ENCODE measurements around the gene KCP.

The KCP gene

GRCh38 chr7:128846781-128847444 is 63.6 kb downstream of the KCP start:
- DNase-seq (ENCODE audit: extremely low spot score): no peak
- no peak for TF ChIP-seq CTCF (IDR thresholded peaks at IDR 0.05; ENCODE audit: control extremely low read depth, extremely low read depth, low read depth, missing control alignments)
- POLR2A ChIA-PET: no interaction called here
- CTCF ChIA-PET: interaction anchor here (1.3 kb wide), 1 partner anchor 16 kb away, joined by 3 read pairs; the partner anchor contains the start of gene ATP6V1F

DNA sequence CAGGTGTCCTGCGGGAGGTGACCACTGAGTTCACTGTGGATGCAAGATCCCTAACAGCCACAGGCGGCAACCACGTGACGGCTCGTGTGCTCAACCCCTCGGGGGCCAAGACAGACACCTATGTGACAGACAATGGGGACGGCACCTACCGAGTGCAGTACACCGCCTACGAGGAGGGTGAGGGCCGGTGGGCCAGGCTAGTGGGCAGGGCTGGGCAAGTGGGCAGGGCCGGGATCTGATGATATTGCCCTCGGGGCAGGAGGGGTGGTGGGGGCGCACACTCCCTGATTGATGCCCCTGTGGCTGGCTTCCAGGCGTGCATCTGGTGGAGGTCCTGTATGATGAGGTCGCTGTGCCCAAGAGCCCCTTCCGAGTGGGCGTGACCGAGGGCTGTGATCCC is 64.5 kb downstream of the KCP start:
- ChIA-PET CTCF (no interaction called here), POLR2A (interaction anchor here (0.5 kb wide), 1 partner anchor 497 kb away, joined by 3 read pairs; no protein-coding TSS in a partner anchor)
- no peak for DNase-seq (ENCODE audit: extremely low spot score)
- no peak for TF ChIP-seq CTCF (IDR thresholded peaks at IDR 0.05; ENCODE audit: control extremely low read depth, extremely low read depth, low read depth, missing control alignments)

DNA sequence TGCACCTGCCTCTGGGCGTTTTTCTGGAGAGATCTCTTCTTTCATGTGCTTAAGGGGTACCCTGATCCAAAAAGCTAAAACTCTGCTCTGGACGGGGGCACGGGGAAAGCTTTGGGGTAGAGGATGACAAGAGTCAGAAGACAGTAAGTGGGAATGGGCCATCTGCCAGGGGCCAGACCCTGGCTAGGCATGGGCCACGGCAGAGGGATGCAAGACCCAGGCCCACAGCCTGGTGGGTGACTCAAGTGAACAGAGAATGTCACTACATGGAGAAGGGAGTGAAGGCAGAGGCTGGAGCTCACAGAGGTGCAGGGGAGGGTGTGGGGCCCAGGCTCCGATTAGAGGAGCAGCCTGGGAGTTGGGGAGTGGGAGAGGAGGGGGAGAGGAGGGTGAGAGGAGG is 65.0 kb downstream of the KCP start:
- CTCF ChIA-PET: no interaction called here

DNA sequence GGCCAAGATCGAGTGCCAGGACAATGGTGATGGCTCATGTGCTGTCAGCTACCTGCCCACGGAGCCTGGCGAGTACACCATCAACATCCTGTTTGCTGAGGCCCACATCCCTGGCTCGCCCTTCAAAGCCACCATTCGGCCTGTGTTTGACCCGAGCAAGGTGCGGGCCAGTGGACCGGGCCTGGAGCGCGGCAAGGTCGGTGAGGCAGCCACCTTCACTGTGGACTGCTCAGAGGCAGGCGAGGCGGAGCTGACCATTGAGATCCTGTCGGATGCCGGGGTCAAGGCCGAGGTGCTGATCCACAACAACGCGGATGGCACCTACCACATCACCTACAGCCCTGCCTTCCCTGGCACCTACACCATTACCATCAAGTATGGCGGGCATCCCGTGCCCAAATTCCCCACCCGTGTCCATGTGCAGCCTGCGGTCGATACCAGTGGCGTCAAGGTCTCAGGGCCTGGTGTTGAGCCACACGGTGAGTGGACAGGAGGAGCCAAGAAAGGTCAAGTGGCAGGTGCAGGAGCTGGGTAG is 65.7 kb downstream of the KCP start:
- POLR2A ChIA-PET: no interaction called here
- no peak for TF ChIP-seq CTCF (IDR thresholded peaks at IDR 0.05; ENCODE audit: control extremely low read depth, extremely low read depth, low read depth, missing control alignments)
- CTCF ChIA-PET: interaction anchor here (5.3 kb wide), 1 partner anchor 12 kb away, joined by 38 read pairs; no protein-coding TSS in a partner anchor
- DNase-seq (ENCODE audit: extremely low spot score): no peak

More for the DNA sequence above, 65.0 kb downstream of the KCP start:
- POLR2A ChIA-PET: interaction anchor here (0.5 kb wide), 1 partner anchor 497 kb away, joined by 3 read pairs; no protein-coding TSS in a partner anchor
- DNase-seq (ENCODE audit: extremely low spot score): no peak
- TF ChIP-seq CTCF (IDR thresholded peaks at IDR 0.05; ENCODE audit: control extremely low read depth, extremely low read depth, low read depth, missing control alignments): no peak

DNA sequence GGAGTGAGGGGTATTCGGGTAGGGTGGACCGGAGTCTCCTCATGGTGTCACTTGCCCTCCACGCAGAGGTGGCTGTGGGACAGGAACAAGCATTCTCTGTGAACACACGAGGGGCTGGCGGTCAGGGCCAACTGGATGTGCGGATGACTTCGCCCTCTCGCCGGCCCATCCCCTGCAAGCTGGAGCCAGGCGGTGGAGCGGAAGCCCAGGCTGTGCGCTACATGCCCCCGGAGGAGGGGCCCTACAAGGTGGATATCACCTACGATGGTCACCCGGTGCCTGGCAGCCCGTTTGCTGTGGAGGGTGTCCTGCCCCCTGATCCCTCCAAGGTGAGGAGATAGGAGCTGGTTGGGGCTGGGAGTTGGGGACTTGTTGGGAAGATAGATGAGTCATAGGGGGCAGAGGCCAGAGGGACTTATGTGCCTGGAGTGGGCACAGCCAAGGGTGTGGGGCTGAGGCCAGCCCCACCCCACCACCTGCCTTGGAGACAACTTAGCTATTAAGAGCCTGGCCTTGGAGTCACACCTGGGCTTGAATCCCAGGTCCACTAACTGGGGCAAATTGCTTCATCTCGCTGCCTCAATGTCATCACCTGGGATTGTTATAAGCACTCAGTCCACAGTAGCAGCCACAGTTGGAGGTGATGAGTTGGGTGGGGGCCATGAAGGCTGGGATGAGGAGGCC is 66.4 kb downstream of the KCP start:
- DNase-seq (ENCODE audit: extremely low spot score): no peak
- ChIA-PET POLR2A (no interaction called here), CTCF (interaction anchor here (1.1 to 5.3 kb wide), 3 partner anchors 12 to 87 kb away, joined by 4 to 38 read pairs (median 20); partner anchors contain the start of gene ATP6V1F)
- TF ChIP-seq CTCF (IDR thresholded peaks at IDR 0.05; ENCODE audit: control extremely low read depth, extremely low read depth, low read depth, missing control alignments): no peak

All from GM10248 (cell line).